B cell (primary cell): ENCODE results near the gene DDB1.

ENCODE experiments used
- EZH2 ChIP-seq: IDR thresholded peaks from 2 replicates; pipeline ENCODE4 v1.6.1; 2012; ENCODE audit warnings: borderline replicate concordance, low read depth, mild to moderate bottlenecking, moderate library complexity, low read length; ENCODE audit not compliant: insufficient read depth, poor library complexity, severe bottlenecking
- TF ChIP-seq, protein P1 (sequence below): fragments of 200-600 bp; IDR thresholded peaks from one replicate; pipeline ENCODE4 v1.8.0; 2022; ENCODE audit warnings: antibody characterized with exemption, mild to moderate bottlenecking

DNA sequence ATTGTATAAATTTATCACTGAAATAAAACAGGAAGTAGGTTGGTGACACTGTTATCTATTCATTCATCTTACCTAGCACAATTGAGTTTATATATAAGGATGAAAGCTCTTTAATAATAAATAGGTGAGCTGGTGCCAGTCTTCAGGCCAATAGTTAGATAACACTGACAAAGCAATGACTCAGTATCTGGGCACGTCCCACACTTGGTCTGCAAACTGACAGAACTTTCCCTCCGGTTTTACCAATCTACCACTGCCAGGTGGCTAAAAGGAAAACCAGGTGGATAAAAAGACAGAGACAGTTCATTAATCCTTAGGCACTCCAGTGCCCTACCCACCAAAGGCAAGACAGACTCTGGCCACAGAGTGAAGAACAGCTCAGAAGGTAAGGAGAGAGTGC lies 17.6 kb downstream of the DDB1 start:
- no peak for TF ChIP-seq EZH2
- TF ChIP-seq, protein P1, sequence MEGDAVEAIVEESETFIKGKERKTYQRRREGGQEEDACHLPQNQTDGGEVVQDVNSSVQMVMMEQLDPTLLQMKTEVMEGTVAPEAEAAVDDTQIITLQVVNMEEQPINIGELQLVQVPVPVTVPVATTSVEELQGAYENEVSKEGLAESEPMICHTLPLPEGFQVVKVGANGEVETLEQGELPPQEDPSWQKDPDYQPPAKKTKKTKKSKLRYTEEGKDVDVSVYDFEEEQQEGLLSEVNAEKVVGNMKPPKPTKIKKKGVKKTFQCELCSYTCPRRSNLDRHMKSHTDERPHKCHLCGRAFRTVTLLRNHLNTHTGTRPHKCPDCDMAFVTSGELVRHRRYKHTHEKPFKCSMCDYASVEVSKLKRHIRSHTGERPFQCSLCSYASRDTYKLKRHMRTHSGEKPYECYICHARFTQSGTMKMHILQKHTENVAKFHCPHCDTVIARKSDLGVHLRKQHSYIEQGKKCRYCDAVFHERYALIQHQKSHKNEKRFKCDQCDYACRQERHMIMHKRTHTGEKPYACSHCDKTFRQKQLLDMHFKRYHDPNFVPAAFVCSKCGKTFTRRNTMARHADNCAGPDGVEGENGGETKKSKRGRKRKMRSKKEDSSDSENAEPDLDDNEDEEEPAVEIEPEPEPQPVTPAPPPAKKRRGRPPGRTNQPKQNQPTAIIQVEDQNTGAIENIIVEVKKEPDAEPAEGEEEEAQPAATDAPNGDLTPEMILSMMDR = no peak
